CD4-positive, alpha-beta T cell treated with Interleukin-21 for 1 hour (primary cell): ENCODE measurements around the gene FNDC1.
"Not testable (repeated sequence)": the region's sequence is repeated elsewhere in the genome, so short reads cannot be mapped to it uniquely, and the experiment has no call there.

ENCODE experiments used
- DNase-seq: peaks from one replicate; pipeline ENCODE4 v3.0.0-alpha.2; 2020

The FNDC1 gene

GRCh38 chr6:159169193-159169555, at the start of gene FNDC1:
Gene FNDC1, plus strand, starts transcription at chr6:159169400. Its CDS starts 197 bp downstream, at chr6:159169597.
- peak; percentile 58 for DNase-seq

- DNase-seq, result no peak
Observed at GRCh38 chr6:159119791-159120190, 49.4 kb upstream of the FNDC1 start.

- no peak for DNase-seq
Observed at GRCh38 chr6:159121486-159121885, 47.7 kb upstream of the FNDC1 start.

GRCh38 chr6:159122453-159122852, 46.7 kb upstream of the FNDC1 start:
- DNase-seq, result no peak

GRCh38 chr6:159123831-159124230, 45.4 kb upstream of the FNDC1 start:
- DNase-seq, result not testable (repeated sequence)

- no peak for DNase-seq
Observed at GRCh38 chr6:159125014-159125609, 44.1 kb upstream of the FNDC1 start.

GRCh38 chr6:159125951-159126352, 43.2 kb upstream of the FNDC1 start:
- DNase-seq, result no peak

- DNase-seq, result no peak
Observed at GRCh38 chr6:159126590-159126989, 42.6 kb upstream of the FNDC1 start.

GRCh38 chr6:159127701-159128100, 41.5 kb upstream of the FNDC1 start:
- DNase-seq, result no peak

GRCh38 chr6:159128978-159129377, 40.2 kb upstream of the FNDC1 start:
- no peak for DNase-seq

- DNase-seq, result no peak
Observed at GRCh38 chr6:159130846-159131245, 38.4 kb upstream of the FNDC1 start.

- DNase-seq, result no peak
Observed at GRCh38 chr6:159131709-159132108, 37.5 kb upstream of the FNDC1 start.

- DNase-seq, result no peak
Observed at GRCh38 chr6:159132664-159133063, 36.5 kb upstream of the FNDC1 start.

- peak; percentile 81 for DNase-seq
Observed at GRCh38 chr6:159134701-159135364, 34.4 kb upstream of the FNDC1 start.

GRCh38 chr6:159137676-159138075, 31.5 kb upstream of the FNDC1 start:
- no peak for DNase-seq

- no peak for DNase-seq
Observed at GRCh38 chr6:159142531-159142930, 26.7 kb upstream of the FNDC1 start.

GRCh38 chr6:159148641-159149040, 20.6 kb upstream of the FNDC1 start:
- DNase-seq, result no peak

GRCh38 chr6:159149641-159150040, 19.6 kb upstream of the FNDC1 start:
- no peak for DNase-seq

GRCh38 chr6:159151266-159151855, 17.8 kb upstream of the FNDC1 start:
- peak; percentile 57 for DNase-seq

GRCh38 chr6:159152041-159152440, 17.2 kb upstream of the FNDC1 start:
- no peak for DNase-seq

- DNase-seq, result no peak
Observed at GRCh38 chr6:159152782-159153181, 16.4 kb upstream of the FNDC1 start.

GRCh38 chr6:159155679-159156078, 13.5 kb upstream of the FNDC1 start:
- DNase-seq, result no peak

- no peak for DNase-seq
Observed at GRCh38 chr6:159156089-159156488, 13.1 kb upstream of the FNDC1 start.

GRCh38 chr6:159157431-159157830, 11.8 kb upstream of the FNDC1 start:
- no peak for DNase-seq

- no peak for DNase-seq
Observed at GRCh38 chr6:159161839-159162238, 7.4 kb upstream of the FNDC1 start.
